SK-N-MC (cell line): ENCODE results near the gene ATP6V1D.

Experiments
- EZH2 ChIP-seq: fragments of 200-600 bp; sonication (generic); IDR thresholded peaks from one replicate; pipeline ENCODE4 v1.6.1; 2017; ENCODE audit warnings: antibody characterized with exemption
- FOXP2 ChIP-seq: optimal IDR thresholded peaks from 2 replicates; pipeline ENCODE3; 2011; ENCODE audit warnings: mild to moderate bottlenecking, moderate library complexity; ENCODE audit not compliant: insufficient read depth; ENCODE audit errors: extremely low read length, control extremely low read depth
- POLR2AphosphoS5 ChIP-seq: IDR thresholded peaks from 2 replicates; pipeline ENCODE4 v1.6.1; 2012; ENCODE audit warnings: mild to moderate bottlenecking, low read depth, low read length, borderline replicate concordance

- TF ChIP-seq EZH2, result no peak
- TF ChIP-seq POLR2AphosphoS5, result no peak
- TF ChIP-seq FOXP2, result no peak
Observed at GRCh38 chr14:67360470-67361206, 1.0 kb upstream of the ATP6V1D start.
